IPS-18a (cell line): ENCODE results near the gene MSL2.

Source experiments
- H3K27ac ChIP-seq: one replicate; pipeline ENCODE4 v1.5.1; 2013; ENCODE audit warnings: low read length
- H3K27me3 ChIP-seq: one replicate; pipeline ENCODE4 v1.6.1; 2013; ENCODE audit warnings: mild to moderate bottlenecking, low read length; ENCODE audit not compliant: control insufficient read depth, insufficient read depth
- H3K36me3 ChIP-seq: one replicate; pipeline ENCODE4 v1.6.1; 2013; ENCODE audit warnings: low read depth, low read length; ENCODE audit not compliant: control insufficient read depth
- H3K4me1 ChIP-seq: one replicate; pipeline ENCODE4 v1.6.1; 2013; ENCODE audit warnings: low read depth, low read length; ENCODE audit not compliant: control insufficient read depth
- H3K4me3 ChIP-seq: one replicate; pipeline ENCODE4 v1.5.1; 2013; ENCODE audit warnings: low read length
- H3K9ac ChIP-seq: one replicate; pipeline ENCODE4 v1.6.1; 2013; ENCODE audit warnings: mild to moderate bottlenecking, low read length, moderate library complexity
- H3K9me3 ChIP-seq: one replicate; pipeline ENCODE4 v1.6.1; 2013; ENCODE audit warnings: low read depth, low read length; ENCODE audit not compliant: control insufficient read depth

Gene MSL2

GRCh38 chr3:136105044-136105443 lies 91.1 kb downstream of the MSL2 start:
- Histone ChIP-seq H3K4me3 (no peak overlapping the region), H3K4me1 (no peaks in the 10 kb centered on the region), H3K9me3 (no peaks in the 10 kb centered on the region), H3K27me3 (no peaks in the 10 kb centered on the region), H3K27ac (no peak overlapping the region), H3K36me3 (peaks cover 9% of the 10 kb centered on the region), H3K9ac (no peak overlapping the region)
